Measurements from ENCODE around the gene REXO4. TPM values are rescaled to one million over a fixed set of nuclear protein-coding genes. Genes with fewer than 3 reads are reported as not detected.
A peak's percentile ranks its signal among the peaks of the same experiment; 100 is the strongest.

The REXO4 gene
- total and polyA plus RNA-seq, 2 of the 13 experiments (the other 11 are each of a cell fraction or from before 2014, with no cell fraction given) = 18.5 to 30.4 TPM

DNA sequence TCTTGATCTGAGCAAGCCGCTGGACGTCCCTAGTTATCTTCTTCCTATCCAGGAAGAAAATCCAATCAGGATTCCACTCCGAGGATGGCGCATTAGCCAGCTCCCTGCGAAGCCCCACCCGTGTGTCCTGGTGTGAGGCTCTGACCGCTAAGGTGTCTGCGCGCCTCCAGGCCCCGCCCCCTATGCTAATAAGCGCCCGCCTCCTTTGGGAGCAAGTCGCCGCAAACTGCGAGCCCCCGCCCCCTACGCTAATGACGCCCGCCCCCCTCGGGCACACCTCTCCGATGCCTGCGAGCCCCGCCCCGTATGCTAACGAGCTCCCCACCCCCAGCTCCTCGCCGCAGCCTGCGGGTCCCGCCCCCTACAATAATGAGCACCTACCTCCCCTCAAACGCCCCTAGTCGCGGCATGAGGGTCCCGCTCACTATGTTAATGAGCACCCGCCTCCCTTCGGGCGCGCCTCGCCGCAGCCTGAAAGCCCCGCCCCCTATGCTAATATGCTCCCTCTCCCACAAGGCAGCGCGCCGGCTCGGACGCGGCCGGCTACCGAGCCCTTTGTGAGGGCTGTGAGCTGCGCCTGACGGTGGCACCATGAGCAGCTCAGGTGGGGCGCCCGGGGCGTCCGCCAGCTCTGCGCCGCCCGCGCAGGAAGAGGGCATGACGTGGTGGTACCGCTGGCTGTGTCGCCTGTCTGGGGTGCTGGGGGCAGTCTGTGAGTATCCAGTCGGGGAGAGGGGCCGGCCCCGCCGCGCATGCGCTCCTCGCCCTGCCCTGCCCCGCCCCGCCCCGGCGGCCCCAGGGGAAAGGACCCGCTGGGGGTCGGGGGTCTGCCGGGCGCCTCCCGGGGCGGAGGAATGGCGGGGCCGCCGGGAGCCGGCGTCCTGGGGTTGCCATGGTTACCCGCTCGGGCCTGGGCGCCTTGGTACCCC is 41.9 kb upstream of the REXO4 start, which contains the start of gene CACFD1 (continued):
- TF ChIP-seq, protein P1, sequence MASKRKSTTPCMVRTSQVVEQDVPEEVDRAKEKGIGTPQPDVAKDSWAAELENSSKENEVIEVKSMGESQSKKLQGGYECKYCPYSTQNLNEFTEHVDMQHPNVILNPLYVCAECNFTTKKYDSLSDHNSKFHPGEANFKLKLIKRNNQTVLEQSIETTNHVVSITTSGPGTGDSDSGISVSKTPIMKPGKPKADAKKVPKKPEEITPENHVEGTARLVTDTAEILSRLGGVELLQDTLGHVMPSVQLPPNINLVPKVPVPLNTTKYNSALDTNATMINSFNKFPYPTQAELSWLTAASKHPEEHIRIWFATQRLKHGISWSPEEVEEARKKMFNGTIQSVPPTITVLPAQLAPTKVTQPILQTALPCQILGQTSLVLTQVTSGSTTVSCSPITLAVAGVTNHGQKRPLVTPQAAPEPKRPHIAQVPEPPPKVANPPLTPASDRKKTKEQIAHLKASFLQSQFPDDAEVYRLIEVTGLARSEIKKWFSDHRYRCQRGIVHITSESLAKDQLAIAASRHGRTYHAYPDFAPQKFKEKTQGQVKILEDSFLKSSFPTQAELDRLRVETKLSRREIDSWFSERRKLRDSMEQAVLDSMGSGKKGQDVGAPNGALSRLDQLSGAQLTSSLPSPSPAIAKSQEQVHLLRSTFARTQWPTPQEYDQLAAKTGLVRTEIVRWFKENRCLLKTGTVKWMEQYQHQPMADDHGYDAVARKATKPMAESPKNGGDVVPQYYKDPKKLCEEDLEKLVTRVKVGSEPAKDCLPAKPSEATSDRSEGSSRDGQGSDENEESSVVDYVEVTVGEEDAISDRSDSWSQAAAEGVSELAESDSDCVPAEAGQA (IDR thresholded peaks at IDR 0.05; ENCODE audit: low read depth) = no peak
- TF ChIP-seq, protein P1 (CRISPR knock-in tag; IDR thresholded peaks at IDR 0.05; ENCODE audit: borderline replicate concordance) = 0 out of 2 replicates have a peak, but pooled peaks have one; percentile 50
- TF ChIP-seq ZNF501 (CRISPR knock-in tag; IDR thresholded peaks at IDR 0.05) (0 out of 2 replicates have a peak, but pooled peaks have one; percentile 24), ZNF331 (CRISPR knock-in tag; IDR thresholded peaks at IDR 0.05) (0 out of 2 replicates have a peak, but pooled peaks have one; percentile 25), REL (CRISPR knock-in tag; conservative IDR thresholded peaks at IDR 0.05) (no peak), RFX3 (CRISPR knock-in tag; IDR thresholded peaks at IDR 0.05) (peak; percentile 59; the same call in 1 of the 2 replicates), FIP1L1 (IDR thresholded peaks at IDR 0.05; ENCODE audit: borderline replicate concordance, insufficient read depth, low read depth, low read length) (0 out of 2 replicates have a peak, but pooled peaks have one; percentile 47), SP1 (IDR thresholded peaks at IDR 0.05) (no peak), SP1 (CRISPR knock-in tag; IDR thresholded peaks at IDR 0.05) (peak; percentile 72), NCOR1 (IDR thresholded peaks at IDR 0.05; ENCODE audit: borderline replicate concordance, low read length) (peak; percentile 18; the same call in 1 of the 2 replicates), CCDC6 (CRISPR knock-in tag; IDR thresholded peaks at IDR 0.05) (0 out of 2 replicates have a peak, but pooled peaks have one; percentile 61), YY1 (IDR thresholded peaks at IDR 0.05; ENCODE audit: insufficient read depth, insufficient replicate concordance, low read depth, low read length) (peak; percentile 63), ZNF777 (CRISPR knock-in tag; IDR thresholded peaks at IDR 0.05) (peak; percentile 95), PHF8 (CRISPR knock-in tag; IDR thresholded peaks at IDR 0.05) (peak; percentile 64)
- TF ChIP-seq, protein P2, sequence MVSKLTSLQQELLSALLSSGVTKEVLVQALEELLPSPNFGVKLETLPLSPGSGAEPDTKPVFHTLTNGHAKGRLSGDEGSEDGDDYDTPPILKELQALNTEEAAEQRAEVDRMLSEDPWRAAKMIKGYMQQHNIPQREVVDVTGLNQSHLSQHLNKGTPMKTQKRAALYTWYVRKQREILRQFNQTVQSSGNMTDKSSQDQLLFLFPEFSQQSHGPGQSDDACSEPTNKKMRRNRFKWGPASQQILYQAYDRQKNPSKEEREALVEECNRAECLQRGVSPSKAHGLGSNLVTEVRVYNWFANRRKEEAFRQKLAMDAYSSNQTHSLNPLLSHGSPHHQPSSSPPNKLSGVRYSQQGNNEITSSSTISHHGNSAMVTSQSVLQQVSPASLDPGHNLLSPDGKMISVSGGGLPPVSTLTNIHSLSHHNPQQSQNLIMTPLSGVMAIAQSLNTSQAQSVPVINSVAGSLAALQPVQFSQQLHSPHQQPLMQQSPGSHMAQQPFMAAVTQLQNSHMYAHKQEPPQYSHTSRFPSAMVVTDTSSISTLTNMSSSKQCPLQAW (CRISPR knock-in tag; IDR thresholded peaks at IDR 0.05) = peak; percentile 44; the same call in 1 of the 2 replicates
- TF ChIP-seq, protein P3, sequence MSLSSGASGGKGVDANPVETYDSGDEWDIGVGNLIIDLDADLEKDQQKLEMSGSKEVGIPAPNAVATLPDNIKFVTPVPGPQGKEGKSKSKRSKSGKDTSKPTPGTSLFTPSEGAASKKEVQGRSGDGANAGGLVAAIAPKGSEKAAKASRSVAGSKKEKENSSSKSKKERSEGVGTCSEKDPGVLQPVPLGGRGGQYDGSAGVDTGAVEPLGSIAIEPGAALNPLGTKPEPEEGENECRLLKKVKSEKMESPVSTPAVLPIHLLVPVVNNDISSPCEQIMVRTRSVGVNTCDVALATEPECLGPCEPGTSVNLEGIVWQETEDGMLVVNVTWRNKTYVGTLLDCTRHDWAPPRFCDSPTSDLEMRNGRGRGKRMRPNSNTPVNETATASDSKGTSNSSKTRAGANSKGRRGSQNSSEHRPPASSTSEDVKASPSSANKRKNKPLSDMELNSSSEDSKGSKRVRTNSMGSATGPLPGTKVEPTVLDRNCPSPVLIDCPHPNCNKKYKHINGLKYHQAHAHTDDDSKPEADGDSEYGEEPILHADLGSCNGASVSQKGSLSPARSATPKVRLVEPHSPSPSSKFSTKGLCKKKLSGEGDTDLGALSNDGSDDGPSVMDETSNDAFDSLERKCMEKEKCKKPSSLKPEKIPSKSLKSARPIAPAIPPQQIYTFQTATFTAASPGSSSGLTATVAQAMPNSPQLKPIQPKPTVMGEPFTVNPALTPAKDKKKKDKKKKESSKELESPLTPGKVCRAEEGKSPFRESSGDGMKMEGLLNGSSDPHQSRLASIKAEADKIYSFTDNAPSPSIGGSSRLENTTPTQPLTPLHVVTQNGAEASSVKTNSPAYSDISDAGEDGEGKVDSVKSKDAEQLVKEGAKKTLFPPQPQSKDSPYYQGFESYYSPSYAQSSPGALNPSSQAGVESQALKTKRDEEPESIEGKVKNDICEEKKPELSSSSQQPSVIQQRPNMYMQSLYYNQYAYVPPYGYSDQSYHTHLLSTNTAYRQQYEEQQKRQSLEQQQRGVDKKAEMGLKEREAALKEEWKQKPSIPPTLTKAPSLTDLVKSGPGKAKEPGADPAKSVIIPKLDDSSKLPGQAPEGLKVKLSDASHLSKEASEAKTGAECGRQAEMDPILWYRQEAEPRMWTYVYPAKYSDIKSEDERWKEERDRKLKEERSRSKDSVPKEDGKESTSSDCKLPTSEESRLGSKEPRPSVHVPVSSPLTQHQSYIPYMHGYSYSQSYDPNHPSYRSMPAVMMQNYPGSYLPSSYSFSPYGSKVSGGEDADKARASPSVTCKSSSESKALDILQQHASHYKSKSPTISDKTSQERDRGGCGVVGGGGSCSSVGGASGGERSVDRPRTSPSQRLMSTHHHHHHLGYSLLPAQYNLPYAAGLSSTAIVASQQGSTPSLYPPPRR (CRISPR knock-in tag; IDR thresholded peaks at IDR 0.05; ENCODE audit: borderline replicate concordance) = 0 out of 2 replicates have a peak, but pooled peaks have one; percentile 4
